ENCODE data around the gene RAPGEF5. TPM values are rescaled to one million over a fixed set of nuclear protein-coding genes. Genes with fewer than 3 reads are reported as not detected.
A peak's percentile ranks its signal among the peaks of the same experiment; 100 is the strongest.

RAPGEF5 gene
- total RNA-seq, 3 donors from 2014 or later, result 0.21 to 1.3 (median 0.56) TPM

DNA sequence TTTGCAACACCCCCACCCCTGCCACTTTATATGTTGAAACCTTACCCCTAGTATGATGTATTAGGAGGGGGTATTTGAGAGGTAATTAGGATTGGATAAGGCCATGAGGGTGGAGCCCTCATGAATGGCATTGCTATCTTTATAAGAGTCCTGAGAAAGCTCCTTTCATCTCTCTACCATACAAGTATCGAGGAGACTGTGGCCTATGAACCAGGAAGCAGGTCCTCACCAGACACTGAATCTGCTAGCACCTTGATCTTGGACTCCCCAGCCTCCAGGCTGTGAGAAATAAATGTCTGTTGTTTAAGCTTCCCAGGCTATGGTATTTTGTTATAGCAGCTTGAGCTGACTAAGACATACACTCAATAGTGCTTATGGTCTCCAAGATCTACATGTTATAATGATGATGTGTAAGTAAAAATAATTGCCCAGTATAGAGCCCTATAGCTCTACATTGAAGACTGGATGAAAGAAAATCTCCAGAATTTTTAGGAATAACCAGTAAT lies 188.8 kb downstream of the RAPGEF5 start:
- Mint-ChIP-seq H3K27me3 (ENCODE audit: low read depth) (peaks cover 2% of the 10 kb centered on the region), H3K4me3 (no peak overlapping the region), H3K9me3 (no peaks in the 10 kb centered on the region), H3K36me3 (ENCODE audit: insufficient read depth) (no peaks in the 10 kb centered on the region), H3K4me1 (ENCODE audit: low read depth) (no peaks in the 10 kb centered on the region)
- no peak for ATAC-seq
- DNase-seq, result no peak

GRCh38 chr7:22167482-22167881 lies 189.5 kb downstream of the RAPGEF5 start:
- no peak overlapping the region for H3K4me3 Mint-ChIP-seq
- ATAC-seq, result no peak
- H3K9me3 Mint-ChIP-seq, result no peaks in the 10 kb centered on the region
- peaks cover 2% of the 10 kb centered on the region for H3K27me3 Mint-ChIP-seq (ENCODE audit: low read depth)
- H3K4me1 Mint-ChIP-seq (ENCODE audit: low read depth), result no peaks in the 10 kb centered on the region
- no peaks in the 10 kb centered on the region for H3K36me3 Mint-ChIP-seq (ENCODE audit: insufficient read depth)
- DNase-seq, result no peak

DNA sequence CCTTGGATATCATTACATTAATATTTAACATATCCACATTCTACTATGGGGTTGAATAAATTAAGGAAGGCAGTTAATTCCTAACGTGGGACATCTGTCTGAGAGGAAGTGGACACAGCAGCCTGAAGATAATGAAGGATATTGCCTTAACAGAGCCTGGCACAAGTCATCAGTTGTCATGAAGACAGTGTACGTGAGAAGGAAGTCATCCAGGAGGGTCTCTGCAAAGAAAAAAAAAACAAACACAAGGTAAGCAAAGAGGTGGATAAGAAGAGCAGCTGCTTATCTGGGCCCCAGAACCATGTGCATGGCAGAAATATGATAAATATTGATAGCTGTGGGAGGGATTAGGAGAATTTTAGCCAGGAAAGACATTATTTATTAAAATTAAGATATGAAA lies 190.0 kb downstream of the RAPGEF5 start:
- Mint-ChIP-seq H3K36me3 (ENCODE audit: insufficient read depth) (no peaks in the 10 kb centered on the region), H3K27me3 (ENCODE audit: low read depth) (peaks cover 2% of the 10 kb centered on the region), H3K9me3 (no peaks in the 10 kb centered on the region), H3K4me3 (no peak overlapping the region), H3K4me1 (ENCODE audit: low read depth) (no peaks in the 10 kb centered on the region)
- DNase-seq (no peak), ATAC-seq (no peak)

DNA sequence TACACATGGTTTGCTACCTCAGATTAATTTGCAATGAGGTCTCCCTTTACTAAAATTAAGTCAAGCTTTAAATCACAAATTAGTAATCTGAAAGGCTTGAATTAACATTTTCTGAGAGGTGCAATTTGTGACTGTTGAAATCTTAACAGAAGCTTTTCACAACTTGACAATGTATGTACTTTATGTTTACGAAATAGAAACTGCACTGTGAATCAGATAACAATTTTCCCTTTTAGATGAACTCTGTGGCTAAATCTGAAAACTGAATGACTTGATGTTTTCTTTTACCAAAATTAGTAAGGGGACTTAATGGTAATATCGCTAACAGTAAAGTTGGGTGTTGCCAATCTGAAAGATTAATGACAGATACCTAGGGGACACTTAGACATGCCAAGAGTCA lies 197.6 kb downstream of the RAPGEF5 start:
- no peaks in the 10 kb centered on the region for H3K4me1 Mint-ChIP-seq (ENCODE audit: low read depth)
- no peak overlapping the region for H3K4me3 Mint-ChIP-seq
- H3K36me3 Mint-ChIP-seq (ENCODE audit: insufficient read depth), result no peaks in the 10 kb centered on the region
- no peaks in the 10 kb centered on the region for H3K9me3 Mint-ChIP-seq
- H3K27me3 Mint-ChIP-seq (ENCODE audit: low read depth), result peaks cover 9% of the 10 kb centered on the region
- DNase-seq, result no peak
- ATAC-seq, result no peak

- H3K9me3 Mint-ChIP-seq, result no peaks in the 10 kb centered on the region
- DNase-seq (no peak), ATAC-seq (no peak)
- H3K36me3 Mint-ChIP-seq (ENCODE audit: insufficient read depth), result no peaks in the 10 kb centered on the region
- peaks cover 9% of the 10 kb centered on the region for H3K27me3 Mint-ChIP-seq (ENCODE audit: low read depth)
- no peak overlapping the region for H3K4me3 Mint-ChIP-seq
- no peaks in the 10 kb centered on the region for H3K4me1 Mint-ChIP-seq (ENCODE audit: low read depth)
These were observed 199.4 kb downstream of the RAPGEF5 start for GRCh38 chr7:22157552-22157951.

DNA sequence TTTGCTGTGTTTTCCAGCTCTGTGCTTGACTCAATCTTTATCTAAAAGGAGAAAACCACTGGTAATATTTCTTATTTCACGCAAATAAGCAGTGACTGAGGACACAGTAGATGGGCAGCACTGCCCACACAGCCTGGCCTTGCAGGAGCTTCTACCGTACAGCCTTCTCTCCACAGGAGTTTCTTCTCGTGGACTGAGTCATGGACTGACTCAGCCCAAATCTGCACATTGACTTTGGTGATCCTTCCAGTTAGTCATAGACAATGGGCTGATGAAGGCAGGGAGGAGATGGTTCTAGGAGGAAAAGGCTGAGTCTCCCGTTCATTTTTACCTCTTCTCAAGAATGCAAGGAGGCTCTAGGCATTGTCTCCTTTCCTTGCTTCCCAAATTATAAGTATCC lies 200.7 kb downstream of the RAPGEF5 start:
- Mint-ChIP-seq H3K9me3 (no peaks in the 10 kb centered on the region), H3K36me3 (ENCODE audit: insufficient read depth) (no peaks in the 10 kb centered on the region), H3K27me3 (ENCODE audit: low read depth) (peaks cover 9% of the 10 kb centered on the region), H3K4me3 (no peak overlapping the region), H3K4me1 (ENCODE audit: low read depth) (no peaks in the 10 kb centered on the region)
- ATAC-seq (no peak), DNase-seq (no peak)

GRCh38 chr7:22154143-22154529 lies 202.8 kb downstream of the RAPGEF5 start:
- peaks cover 9% of the 10 kb centered on the region for H3K27me3 Mint-ChIP-seq (ENCODE audit: low read depth)
- H3K36me3 Mint-ChIP-seq (ENCODE audit: insufficient read depth), result no peaks in the 10 kb centered on the region
- DNase-seq (no peak), ATAC-seq (no peak)
- H3K4me3 Mint-ChIP-seq, result no peak overlapping the region
- H3K9me3 Mint-ChIP-seq, result no peaks in the 10 kb centered on the region
- H3K4me1 Mint-ChIP-seq (ENCODE audit: low read depth), result no peaks in the 10 kb centered on the region

GRCh38 chr7:22153432-22154142 lies 203.4 kb downstream of the RAPGEF5 start:
- peaks cover 9% of the 10 kb centered on the region for H3K27me3 Mint-ChIP-seq (ENCODE audit: low read depth)
- H3K4me3 Mint-ChIP-seq, result no peak overlapping the region
- DNase-seq (no peak), ATAC-seq (no peak)
- no peaks in the 10 kb centered on the region for H3K4me1 Mint-ChIP-seq (ENCODE audit: low read depth)
- no peaks in the 10 kb centered on the region for H3K9me3 Mint-ChIP-seq
- H3K36me3 Mint-ChIP-seq (ENCODE audit: insufficient read depth), result no peaks in the 10 kb centered on the region

- Mint-ChIP-seq H3K36me3 (ENCODE audit: insufficient read depth) (no peaks in the 10 kb centered on the region), H3K4me1 (ENCODE audit: low read depth) (no peaks in the 10 kb centered on the region), H3K27me3 (ENCODE audit: low read depth) (peaks cover 5% of the 10 kb centered on the region), H3K4me3 (no peak overlapping the region), H3K9me3 (no peaks in the 10 kb centered on the region)
- no peak for ATAC-seq
- no peak for DNase-seq
These were observed 204.3 kb downstream of the RAPGEF5 start for GRCh38 chr7:22152690-22153089.

DNA sequence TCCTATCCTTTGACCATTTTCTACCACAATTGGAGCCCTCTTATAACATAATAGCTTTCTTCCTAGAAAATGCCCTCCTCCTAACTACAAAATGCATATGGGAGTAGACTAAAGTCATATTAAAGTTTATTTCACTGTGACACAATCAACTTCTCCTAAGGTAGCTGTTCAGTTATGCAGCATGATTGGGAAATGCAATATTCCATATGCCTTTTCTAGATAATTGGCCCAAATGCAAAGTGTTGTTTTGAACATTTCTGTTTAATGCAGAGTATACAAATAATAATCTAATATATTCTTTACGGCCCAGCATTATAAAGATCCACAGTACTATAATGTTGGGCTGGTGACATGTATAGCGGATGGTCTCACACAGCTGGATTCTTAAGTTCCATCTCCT lies 205.1 kb downstream of the RAPGEF5 start:
- H3K9me3 Mint-ChIP-seq, result no peaks in the 10 kb centered on the region
- H3K4me1 Mint-ChIP-seq (ENCODE audit: low read depth), result peaks cover 4% of the 10 kb centered on the region
- H3K27me3 Mint-ChIP-seq (ENCODE audit: low read depth), result peaks cover 4% of the 10 kb centered on the region

DNA sequence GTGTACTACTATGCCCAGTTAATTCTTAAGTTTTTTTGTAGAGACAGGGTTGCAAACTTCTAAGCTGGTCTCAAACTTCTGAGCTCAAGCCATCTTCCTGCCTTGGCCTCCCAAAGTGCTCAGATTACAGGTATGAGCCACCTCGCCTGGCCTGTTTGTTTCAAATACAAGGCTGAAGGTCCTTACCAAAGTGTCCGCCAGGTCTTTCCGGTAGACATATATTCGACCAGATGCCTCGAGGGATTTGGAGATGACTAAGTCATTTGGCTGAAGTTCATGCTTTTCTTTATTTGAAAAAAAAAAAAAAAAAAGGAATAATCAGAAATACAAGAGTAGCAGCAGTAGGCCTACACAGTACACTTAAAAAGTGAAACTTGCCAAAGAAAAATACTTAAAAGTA lies 206.7 kb downstream of the RAPGEF5 start:
- no peaks in the 10 kb centered on the region for H3K9me3 Mint-ChIP-seq
- no peaks in the 10 kb centered on the region for H3K36me3 Mint-ChIP-seq (ENCODE audit: insufficient read depth)
- ATAC-seq (no peak), DNase-seq (no peak)
- no peak overlapping the region for H3K4me3 Mint-ChIP-seq
- H3K4me1 Mint-ChIP-seq (ENCODE audit: low read depth), result peaks cover 8% of the 10 kb centered on the region
- H3K27me3 Mint-ChIP-seq (ENCODE audit: low read depth), result peaks cover 2% of the 10 kb centered on the region

More for the DNA sequence above, 205.1 kb downstream of the RAPGEF5 start:
- ATAC-seq, result no peak
- no peak for DNase-seq
- Mint-ChIP-seq H3K4me3 (no peak overlapping the region), H3K36me3 (ENCODE audit: insufficient read depth) (no peaks in the 10 kb centered on the region)

- peaks cover 5% of the 10 kb centered on the region for H3K27me3 Mint-ChIP-seq (ENCODE audit: low read depth)
- no peak for ATAC-seq
- H3K4me1 Mint-ChIP-seq (ENCODE audit: low read depth), result peaks cover 8% of the 10 kb centered on the region
- H3K4me3 Mint-ChIP-seq, result no peak overlapping the region
- H3K9me3 Mint-ChIP-seq, result no peaks in the 10 kb centered on the region
- no peaks in the 10 kb centered on the region for H3K36me3 Mint-ChIP-seq (ENCODE audit: insufficient read depth)
- no peak for DNase-seq
These were observed 209.1 kb downstream of the RAPGEF5 start for GRCh38 chr7:22147868-22148267.

GRCh38 chr7:22146961-22147512 lies 209.9 kb downstream of the RAPGEF5 start:
- Mint-ChIP-seq H3K36me3 (ENCODE audit: insufficient read depth) (no peaks in the 10 kb centered on the region), H3K4me1 (ENCODE audit: low read depth) (peaks cover 8% of the 10 kb centered on the region), H3K27me3 (ENCODE audit: low read depth) (peaks cover 5% of the 10 kb centered on the region), H3K9me3 (no peaks in the 10 kb centered on the region), H3K4me3 (peak overlapping the region; percentile 14)
- no peak for DNase-seq
- ATAC-seq, result no peak

DNA sequence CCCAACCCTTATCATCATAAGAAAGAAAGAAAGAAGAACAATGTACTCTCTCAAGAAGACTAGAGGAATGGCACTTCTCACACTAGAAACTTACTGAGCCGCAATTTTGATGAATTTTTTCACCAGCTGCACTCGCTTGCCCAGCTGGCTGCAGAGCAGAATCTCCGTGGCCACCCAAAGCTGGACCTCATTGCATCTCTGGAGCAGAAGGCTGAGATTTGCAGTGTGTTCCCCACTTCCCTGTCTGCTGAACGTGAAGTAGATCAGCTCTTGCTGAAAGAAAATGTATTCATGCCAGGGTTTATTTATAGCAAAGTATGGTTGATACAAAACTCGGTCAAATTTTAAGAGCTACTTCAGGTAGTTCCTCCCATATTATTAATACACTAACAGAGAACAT lies 212.0 kb downstream of the RAPGEF5 start:
- no peak for DNase-seq
- H3K9me3 Mint-ChIP-seq, result no peaks in the 10 kb centered on the region
- H3K36me3 Mint-ChIP-seq (ENCODE audit: insufficient read depth), result no peaks in the 10 kb centered on the region
- no peak for ATAC-seq
- H3K27me3 Mint-ChIP-seq (ENCODE audit: low read depth), result peaks cover 8% of the 10 kb centered on the region
- H3K4me1 Mint-ChIP-seq (ENCODE audit: low read depth), result peaks cover 8% of the 10 kb centered on the region
- no peak overlapping the region for H3K4me3 Mint-ChIP-seq

GRCh38 chr7:22143491-22143890 lies 213.5 kb downstream of the RAPGEF5 start:
- H3K36me3 Mint-ChIP-seq (ENCODE audit: insufficient read depth), result no peaks in the 10 kb centered on the region
- DNase-seq, result no peak

More at GRCh38 chr7:22143491-22143890, 213.5 kb downstream of the RAPGEF5 start:
- Mint-ChIP-seq H3K4me1 (ENCODE audit: low read depth) (peaks cover 8% of the 10 kb centered on the region), H3K27me3 (ENCODE audit: low read depth) (peaks cover 10% of the 10 kb centered on the region), H3K9me3 (no peaks in the 10 kb centered on the region), H3K4me3 (no peak overlapping the region)
- ATAC-seq, result no peak
